ENCODE data around the gene ZMYND12.

The ZMYND12 gene

GRCh38 chr1:42433369-42433768 is 22.5 kb downstream of the ZMYND12 start:
- H3K9ac ChIP-seq (ENCODE audit: low read length): no peak overlapping the region
- peaks cover 22% of the 10 kb centered on the region for H3K4me1 ChIP-seq (ENCODE audit: control insufficient read depth, insufficient read depth, low read length)
- no peaks in the 10 kb centered on the region for H3K27me3 ChIP-seq (ENCODE audit: control insufficient read depth, insufficient read depth, low read length)
- no peaks in the 10 kb centered on the region for H3K36me3 ChIP-seq (ENCODE audit: control insufficient read depth, insufficient read depth, low read length)
- H3K4me3 ChIP-seq (ENCODE audit: low read length): no peak overlapping the region
- H3K9me3 ChIP-seq (ENCODE audit: control insufficient read depth, low read length): no peaks in the 10 kb centered on the region

- H3K9ac ChIP-seq (ENCODE audit: low read length): no peak overlapping the region
- H3K4me1 ChIP-seq (ENCODE audit: control insufficient read depth, insufficient read depth, low read length): peaks cover 22% of the 10 kb centered on the region
- H3K4me3 ChIP-seq (ENCODE audit: low read length): no peak overlapping the region
- H3K9me3 ChIP-seq (ENCODE audit: control insufficient read depth, low read length): no peaks in the 10 kb centered on the region
- no peaks in the 10 kb centered on the region for H3K36me3 ChIP-seq (ENCODE audit: control insufficient read depth, insufficient read depth, low read length)
- no peaks in the 10 kb centered on the region for H3K27me3 ChIP-seq (ENCODE audit: control insufficient read depth, insufficient read depth, low read length)
Measured at GRCh38 chr1:42432714-42433113, 23.1 kb downstream of the ZMYND12 start.

- H3K4me3 ChIP-seq (ENCODE audit: low read length): no peak overlapping the region
- no peak overlapping the region for H3K9ac ChIP-seq (ENCODE audit: low read length)
- no peaks in the 10 kb centered on the region for H3K27me3 ChIP-seq (ENCODE audit: control insufficient read depth, insufficient read depth, low read length)
- H3K36me3 ChIP-seq (ENCODE audit: control insufficient read depth, insufficient read depth, low read length): no peaks in the 10 kb centered on the region
- peaks cover 22% of the 10 kb centered on the region for H3K4me1 ChIP-seq (ENCODE audit: control insufficient read depth, insufficient read depth, low read length)
- H3K9me3 ChIP-seq (ENCODE audit: control insufficient read depth, low read length): no peaks in the 10 kb centered on the region
Measured at GRCh38 chr1:42431514-42431913, 24.3 kb downstream of the ZMYND12 start.

GRCh38 chr1:42430286-42431135 is 25.3 kb downstream of the ZMYND12 start:
- no peaks in the 10 kb centered on the region for H3K36me3 ChIP-seq (ENCODE audit: control insufficient read depth, insufficient read depth, low read length)
- H3K4me1 ChIP-seq (ENCODE audit: control insufficient read depth, insufficient read depth, low read length): peaks cover 22% of the 10 kb centered on the region
- no peak overlapping the region for H3K4me3 ChIP-seq (ENCODE audit: low read length)
- H3K27me3 ChIP-seq (ENCODE audit: control insufficient read depth, insufficient read depth, low read length): no peaks in the 10 kb centered on the region
- H3K9ac ChIP-seq (ENCODE audit: low read length): no peak overlapping the region
- H3K9me3 ChIP-seq (ENCODE audit: control insufficient read depth, low read length): no peaks in the 10 kb centered on the region

- H3K9me3 ChIP-seq (ENCODE audit: control insufficient read depth, low read length): no peaks in the 10 kb centered on the region
- H3K4me3 ChIP-seq (ENCODE audit: low read length): no peak overlapping the region
- no peaks in the 10 kb centered on the region for H3K36me3 ChIP-seq (ENCODE audit: control insufficient read depth, insufficient read depth, low read length)
- H3K4me1 ChIP-seq (ENCODE audit: control insufficient read depth, insufficient read depth, low read length): peaks cover 22% of the 10 kb centered on the region
- no peak overlapping the region for H3K9ac ChIP-seq (ENCODE audit: low read length)
- no peaks in the 10 kb centered on the region for H3K27me3 ChIP-seq (ENCODE audit: control insufficient read depth, insufficient read depth, low read length)
Measured at GRCh38 chr1:42429603-42430002, 26.2 kb downstream of the ZMYND12 start.

GRCh38 chr1:42427240-42427639 is 28.6 kb downstream of the ZMYND12 start:
- Histone ChIP-seq H3K9ac (ENCODE audit: low read length) (no peak overlapping the region), H3K9me3 (ENCODE audit: control insufficient read depth, low read length) (no peaks in the 10 kb centered on the region), H3K27me3 (ENCODE audit: control insufficient read depth, insufficient read depth, low read length) (no peaks in the 10 kb centered on the region), H3K4me3 (ENCODE audit: low read length) (no peak overlapping the region), H3K36me3 (ENCODE audit: control insufficient read depth, insufficient read depth, low read length) (no peaks in the 10 kb centered on the region), H3K4me1 (ENCODE audit: control insufficient read depth, insufficient read depth, low read length) (peaks cover 22% of the 10 kb centered on the region)

GRCh38 chr1:42424201-42424600 is 31.6 kb downstream of the ZMYND12 start:
- Histone ChIP-seq H3K36me3 (ENCODE audit: control insufficient read depth, insufficient read depth, low read length) (no peaks in the 10 kb centered on the region), H3K9me3 (ENCODE audit: control insufficient read depth, low read length) (no peaks in the 10 kb centered on the region), H3K4me3 (ENCODE audit: low read length) (no peak overlapping the region), H3K27me3 (ENCODE audit: control insufficient read depth, insufficient read depth, low read length) (no peaks in the 10 kb centered on the region), H3K9ac (ENCODE audit: low read length) (no peak overlapping the region), H3K4me1 (ENCODE audit: control insufficient read depth, insufficient read depth, low read length) (peaks cover 10% of the 10 kb centered on the region)

GRCh38 chr1:42423681-42424080 is 32.1 kb downstream of the ZMYND12 start:
- Histone ChIP-seq H3K4me3 (ENCODE audit: low read length) (no peak overlapping the region), H3K9me3 (ENCODE audit: control insufficient read depth, low read length) (no peaks in the 10 kb centered on the region), H3K36me3 (ENCODE audit: control insufficient read depth, insufficient read depth, low read length) (no peaks in the 10 kb centered on the region), H3K4me1 (ENCODE audit: control insufficient read depth, insufficient read depth, low read length) (peaks cover 10% of the 10 kb centered on the region), H3K9ac (ENCODE audit: low read length) (no peak overlapping the region), H3K27me3 (ENCODE audit: control insufficient read depth, insufficient read depth, low read length) (no peaks in the 10 kb centered on the region)

- no peaks in the 10 kb centered on the region for H3K9me3 ChIP-seq (ENCODE audit: control insufficient read depth, low read length)
- H3K4me3 ChIP-seq (ENCODE audit: low read length): no peak overlapping the region
- H3K36me3 ChIP-seq (ENCODE audit: control insufficient read depth, insufficient read depth, low read length): no peaks in the 10 kb centered on the region
- H3K9ac ChIP-seq (ENCODE audit: low read length): no peak overlapping the region
- no peaks in the 10 kb centered on the region for H3K27me3 ChIP-seq (ENCODE audit: control insufficient read depth, insufficient read depth, low read length)
- peaks cover 10% of the 10 kb centered on the region for H3K4me1 ChIP-seq (ENCODE audit: control insufficient read depth, insufficient read depth, low read length)
Measured at GRCh38 chr1:42422737-42423136, 33.1 kb downstream of the ZMYND12 start.

GRCh38 chr1:42420911-42421585 is 34.8 kb downstream of the ZMYND12 start:
- Histone ChIP-seq H3K27me3 (ENCODE audit: control insufficient read depth, insufficient read depth, low read length) (no peaks in the 10 kb centered on the region), H3K9me3 (ENCODE audit: control insufficient read depth, low read length) (no peaks in the 10 kb centered on the region), H3K4me1 (ENCODE audit: control insufficient read depth, insufficient read depth, low read length) (peaks cover 10% of the 10 kb centered on the region), H3K36me3 (ENCODE audit: control insufficient read depth, insufficient read depth, low read length) (no peaks in the 10 kb centered on the region), H3K9ac (ENCODE audit: low read length) (no peak overlapping the region), H3K4me3 (ENCODE audit: low read length) (no peak overlapping the region)

GRCh38 chr1:42420121-42420520 is 35.7 kb downstream of the ZMYND12 start:
- H3K9ac ChIP-seq (ENCODE audit: low read length): no peak overlapping the region
- no peak overlapping the region for H3K4me3 ChIP-seq (ENCODE audit: low read length)
- no peaks in the 10 kb centered on the region for H3K36me3 ChIP-seq (ENCODE audit: control insufficient read depth, insufficient read depth, low read length)
- peaks cover 10% of the 10 kb centered on the region for H3K4me1 ChIP-seq (ENCODE audit: control insufficient read depth, insufficient read depth, low read length)
- no peaks in the 10 kb centered on the region for H3K27me3 ChIP-seq (ENCODE audit: control insufficient read depth, insufficient read depth, low read length)
- H3K9me3 ChIP-seq (ENCODE audit: control insufficient read depth, low read length): no peaks in the 10 kb centered on the region

- no peaks in the 10 kb centered on the region for H3K9me3 ChIP-seq (ENCODE audit: control insufficient read depth, low read length)
- no peaks in the 10 kb centered on the region for H3K36me3 ChIP-seq (ENCODE audit: control insufficient read depth, insufficient read depth, low read length)
- H3K4me3 ChIP-seq (ENCODE audit: low read length): no peak overlapping the region
- no peaks in the 10 kb centered on the region for H3K27me3 ChIP-seq (ENCODE audit: control insufficient read depth, insufficient read depth, low read length)
- H3K4me1 ChIP-seq (ENCODE audit: control insufficient read depth, insufficient read depth, low read length): peaks cover 10% of the 10 kb centered on the region
- H3K9ac ChIP-seq (ENCODE audit: low read length): no peak overlapping the region
Measured at GRCh38 chr1:42419126-42419821, 36.5 kb downstream of the ZMYND12 start.

All from mucosa of stomach (tissue), 1 donor.